K562 (cell line): Measurements from ENCODE around the gene STMP1. TPM values are rescaled to one million over a fixed set of nuclear protein-coding genes. Genes with fewer than 3 reads are reported as not detected.
A peak's percentile ranks its signal among the peaks of the same experiment; 100 is the strongest.

Experiments used
- ARNT ChIP-seq, 2 experiments: fragments of 450-650 bp; IDR thresholded peaks; 2 replicates each; pipeline ENCODE4 v1.6.1; 2016; ENCODE audit warnings: mild to moderate bottlenecking in 1 of 2
- CC2D1A ChIP-seq: fragments of 450-650 bp; IDR thresholded peaks from 2 replicates; pipeline ENCODE4 v1.6.1; 2017; ENCODE audit warnings: mild to moderate bottlenecking
- CEBPB ChIP-seq: fragments of 450-650 bp; IDR thresholded peaks from 2 replicates; pipeline ENCODE4 v1.6.1; 2016; ENCODE audit warnings: missing genetic modification characterization, missing compliant biosample characterization
- FOXK2 ChIP-seq, 2 experiments: fragments of 450-650 bp; IDR thresholded peaks in 1 of 2; conservative IDR thresholded peaks in 1 of 2; 2 replicates each; pipeline ENCODE4 v1.6.1; 2016; ENCODE audit warnings: low read depth in 2 of 2, mild to moderate bottlenecking in 1 of 2
- KAT7 ChIP-seq: sonication (generic); formaldehyde crosslinking; IDR thresholded peaks from 2 replicates; pipeline ENCODE4 v1.8.0; 2022; ENCODE audit warnings: missing genetic modification reagents, mild to moderate bottlenecking, borderline replicate concordance
- KDM5B ChIP-seq: fragments of 200-600 bp; sonication (generic); IDR thresholded peaks from 2 replicates; pipeline ENCODE4 v1.6.1; 2012; ENCODE audit warnings: low read depth, mild to moderate bottlenecking, moderate library complexity, low read length, control low read depth, inconsistent platforms; ENCODE audit not compliant: insufficient replicate concordance
- LARP7 ChIP-seq: fragments of 450-650 bp; IDR thresholded peaks from 2 replicates; pipeline ENCODE4 v1.6.1; 2016
- POLR2AphosphoS5 ChIP-seq: IDR thresholded peaks from 2 replicates; pipeline ENCODE4 v1.6.1; 2011; ENCODE audit warnings: mild to moderate bottlenecking, low read depth, low read length, moderate library complexity; ENCODE audit not compliant: control insufficient read depth, insufficient read depth
- POU5F1 ChIP-seq: fragments of 150-350 bp; IDR thresholded peaks from 2 replicates; pipeline ENCODE4 v1.6.1; 2014; ENCODE audit warnings: borderline replicate concordance, low read length, low read depth, mild to moderate bottlenecking; ENCODE audit not compliant: partially characterized antibody
- RAD51 ChIP-seq: fragments of 450-650 bp; IDR thresholded peaks from 2 replicates; pipeline ENCODE4 v1.7.1; 2016; ENCODE audit warnings: low read depth, mild to moderate bottlenecking, borderline replicate concordance
- SRSF9 ChIP-seq: fragments of 200-400 bp; formaldehyde crosslinking; IDR thresholded peaks from 2 replicates; pipeline ENCODE4 v1.6.1; 2017; ENCODE audit warnings: low read depth, low read length, borderline replicate concordance
- STAG1 ChIP-seq: sonication (generic); formaldehyde crosslinking; IDR thresholded peaks from 2 replicates; pipeline ENCODE4 v1.5.0; 2020; ENCODE audit warnings: missing genetic modification reagents, borderline replicate concordance
- THAP12 ChIP-seq: fragments of 250-450 bp; sonication (Bioruptor Pico); IDR thresholded peaks from 2 replicates; pipeline ENCODE4 v1.9.0; 2021; ENCODE audit warnings: mild to moderate bottlenecking, inconsistent platforms
- ZNF263 ChIP-seq: sonication (generic); formaldehyde crosslinking; IDR thresholded peaks from 2 replicates; pipeline ENCODE4 v1.8.0; 2022; ENCODE audit warnings: mild to moderate bottlenecking, missing genetic modification reagents, borderline replicate concordance
- ZNF384 ChIP-seq: IDR thresholded peaks from 2 replicates; pipeline ENCODE4 v1.6.1; 2012; ENCODE audit warnings: low read depth, low read length, improper control_type of control experiment
- ZNF395 ChIP-seq: fragments of 200-800 bp; sonication (Bioruptor generic); IDR thresholded peaks from 2 replicates; pipeline ENCODE4 v1.6.1; 2017; ENCODE audit warnings: missing genetic modification characterization, missing compliant biosample characterization
- ZNF655 ChIP-seq: fragments of 250-450 bp; sonication (Bioruptor Pico); IDR thresholded peaks from 2 replicates; pipeline ENCODE4 v1.5.0; 2021
- ZNF77 ChIP-seq: fragments of 250-450 bp; sonication (Bioruptor Pico); IDR thresholded peaks from 2 replicates; pipeline ENCODE4 v1.5.0; 2020
- ZNF780A ChIP-seq: fragments of 250-450 bp; sonication (Bioruptor Pico); IDR thresholded peaks from 2 replicates; pipeline ENCODE4 v1.5.0; 2021; ENCODE audit warnings: mild to moderate bottlenecking
- polyA plus RNA-seq, 8 experiments: library from polyadenylated mRNA; depleted of rRNA in 4 of 8; stranded (reverse) in 5 of 8; unstranded in 3 of 8; fragments of >200 nt; fragmentation: Nextera tagmentation in 2 of 8; fragmentation: Illumina TruSeq in 1 of 8; extraction: Ambion mirVana in 2 of 8; extraction: Trizol in 1 of 8; gene quantifications; 2 replicates each; pipeline versions ENCODE4 v1.2.1 to v1.2.3, GENCODE V29; 2011 to 2014; ENCODE audit warnings: inconsistent platforms in 1 of 8, missing spikeins in 1 of 8
- total RNA-seq, 7 experiments: library from RNA; depleted of rRNA in 6 of 7; stranded (reverse); fragments of >200 nt in 6 of 7; fragmentation: Illumina TruSeq in 2 of 7; extraction: Trizol in 2 of 7; gene quantifications; 2 replicates each; pipeline versions ENCODE4 v1.2.1 to v1.2.3, GENCODE V29; 2011 to 2021; ENCODE audit warnings: low replicate concordance in 1 of 7

Gene STMP1
- total and polyA plus RNA-seq, 9 of the 15 experiments (the other 6 are each of a cell fraction or from before 2014, with no cell fraction given) = 10.6 to 249 (median 56.8) TPM

GRCh38 chr7:135664046-135664589, 1.8 kb downstream of the STMP1 start (continued):
- no peak for TF ChIP-seq ZNF655
- TF ChIP-seq LARP7 = no peak
- 0 out of 2 replicates have a peak, but pooled peaks have one; percentile 39 for TF ChIP-seq RAD51
- no peak for TF ChIP-seq POU5F1
- TF ChIP-seq ZNF77 = no peak
- peak; percentile 70; the same call in 1 of the 2 replicates for TF ChIP-seq POLR2AphosphoS5
- TF ChIP-seq CC2D1A = peak; percentile 84; the same call in 1 of the 2 replicates
- TF ChIP-seq STAG1 (CRISPR knock-in tag) = no peak
- no peak for TF ChIP-seq THAP12 (CRISPR knock-in tag)
- no peak for TF ChIP-seq SRSF9
- peak; percentile 83 to 86 for TF ChIP-seq FOXK2 (conservative IDR thresholded peaks at IDR 0.05 in 1 of 2, IDR thresholded peaks at IDR 0.05 in 1 of 2; ENCODE audit: low read depth in 2 of 2)
- peak; percentile 45 for TF ChIP-seq KDM5B
- no peak; the same call in 1 of the 2 replicates for TF ChIP-seq ZNF263 (CRISPR knock-in tag)
- TF ChIP-seq ZNF395 = peak; percentile 79; the same call in 1 of the 2 replicates
- no peak for TF ChIP-seq KAT7 (CRISPR knock-in tag)
- TF ChIP-seq ARNT (IDR thresholded peaks at IDR 0.05) = peak; percentile 91 to 97
- no peak for TF ChIP-seq ZNF780A (CRISPR knock-in tag)
- TF ChIP-seq CEBPB (tag) = peak; percentile 96
- TF ChIP-seq ZNF384 = peak; percentile 83
